ENCODE measurements around the gene GJA3. TPM values are rescaled to one million over a fixed set of nuclear protein-coding genes. Genes with fewer than 3 reads are reported as not detected.

Gene GJA3
- total RNA-seq, 4 donors from 2014 or later, result 0.14 TPM; not detected in 3

GRCh38 chr13:20099319-20099718 is 61.5 kb downstream of the GJA3 start:
- no peak overlapping the region for H3K4me3 ChIP-seq
- intact Hi-C loops (cut with DNase I; ENCODE audit: low total_unique reads) (loop anchor here (10.0 kb wide), 1 partner anchor 65 kb away; the partner anchor contains the start of gene GJA3), in situ Hi-C loops (cut with MboI; ENCODE audit: low pct_ligation_motif_present in 1 of 4, low pct_unique_long_range_greater_than_20kb in 1 of 4, low sequenced_read_pairs in 3 of 4) (no loop called here)
- H3K4me1 ChIP-seq, result no peaks in the 10 kb centered on the region
- H3K27ac ChIP-seq, result no peak overlapping the region
- H3K9me3 ChIP-seq, result no peaks in the 10 kb centered on the region
- no peaks in the 10 kb centered on the region for H3K36me3 ChIP-seq
- TF ChIP-seq POLR2AphosphoS5 (IDR thresholded peaks at IDR 0.05) (no peak), EP300 (IDR thresholded peaks at IDR 0.05; ENCODE audit: low read depth) (no peak), POLR2A (IDR thresholded peaks at IDR 0.05) (no peak), CTCF (IDR thresholded peaks at IDR 0.05) (no peak)
- peaks cover 32% of the 10 kb centered on the region for H3K27me3 ChIP-seq
- no peak for DNase-seq
- 77 to 78% methylated on average over 4 to 9 of the region's 9 CpGs for WGBS, 2 donors (ENCODE audit: low coverage in 1 of 2)

- in situ Hi-C loops (cut with MboI; ENCODE audit: low pct_ligation_motif_present in 1 of 4, low pct_unique_long_range_greater_than_20kb in 1 of 4, low sequenced_read_pairs in 3 of 4), result no loop called here
- 14 to 24% methylated on average over 5 to 6 of the region's 6 CpGs for WGBS, 2 donors (ENCODE audit: low coverage in 1 of 2)
- H3K27ac ChIP-seq, result no peak overlapping the region
- no peaks in the 10 kb centered on the region for H3K4me1 ChIP-seq
- H3K4me3 ChIP-seq, result no peak overlapping the region
- H3K9me3 ChIP-seq, result no peaks in the 10 kb centered on the region
- TF ChIP-seq CTCF (IDR thresholded peaks at IDR 0.05) (no peak), EP300 (IDR thresholded peaks at IDR 0.05; ENCODE audit: low read depth) (no peak), POLR2A (IDR thresholded peaks at IDR 0.05) (no peak), POLR2AphosphoS5 (IDR thresholded peaks at IDR 0.05) (no peak)
- intact Hi-C loops (cut with DNase I; ENCODE audit: low total_unique reads), result loop anchor here (10.0 kb wide), 1 partner anchor 71 kb away; the partner anchor contains the start of gene GJA3
- DNase-seq, result no peak
- peaks cover under 1% of the 10 kb centered on the region for H3K27me3 ChIP-seq
- H3K36me3 ChIP-seq, result no peaks in the 10 kb centered on the region
Measured at GRCh38 chr13:20093951-20094350, 66.9 kb downstream of the GJA3 start.

- intact Hi-C loops (cut with DNase I; ENCODE audit: low total_unique reads), result loop anchor here (10.0 kb wide), 1 partner anchor 74 kb away; the partner anchor contains the start of gene GJA3
Measured at GRCh38 chr13:20090349-20090748, 70.5 kb downstream of the GJA3 start.

More at GRCh38 chr13:20090349-20090748, 70.5 kb downstream of the GJA3 start:
- TF ChIP-seq EP300 (IDR thresholded peaks at IDR 0.05; ENCODE audit: low read depth) (no peak), CTCF (IDR thresholded peaks at IDR 0.05) (peak in 1 of 5 experiments; percentile 21)
- Histone ChIP-seq H3K27ac (no peak overlapping the region), H3K4me3 (no peak overlapping the region), H3K36me3 (peaks cover 0 to 5% (median 0%) of the 10 kb centered on the region in 4 donors), H3K9me3 (no peaks in the 10 kb centered on the region), H3K27me3 (no peaks in the 10 kb centered on the region), H3K4me1 (no peaks in the 10 kb centered on the region)
- WGBS, 2 donors (ENCODE audit: low coverage in 1 of 2), result 32 to 44% methylated on average over 1 of the region's 1 CpG
- in situ Hi-C loops (cut with MboI; ENCODE audit: low pct_ligation_motif_present in 1 of 4, low pct_unique_long_range_greater_than_20kb in 1 of 4, low sequenced_read_pairs in 3 of 4), result no loop called here
- DNase-seq, result no peak

Other genes with a start within 250 kb of the GJA3 start
- gene ZMYM2, start 202.3 kb downstream of the GJA3 start, total RNA-seq, result 10 to 100 TPM; 33.4 to 91.1 (median 63.6) TPM
- gene GJB2, start 31.9 kb upstream of the GJA3 start, total RNA-seq, result 10 to 100 TPM in 3 of 4 donors, 1 to 10 TPM in 1; 5.0 to 38.4 (median 25.9) TPM
- under 1 TPM in 1 of 4 donors, not detected in 3; 0.68 TPM for gene GJB6, start 71.3 kb upstream of the GJA3 start, total RNA-seq

All from transverse colon (tissue), 4 donors.